HG02678 (cell line): ENCODE data around the gene TEAD1.

Source experiments
- ATAC-seq: cut with Tn5 transposase; IDR thresholded peaks from one replicate; pipeline ENCODE4 v1.9.1; 2021; ENCODE audit warnings: mild to moderate bottlenecking, moderate library complexity; ENCODE audit not compliant: unreplicated experiment

The TEAD1 gene

GRCh38 chr11:12968826-12969225, 294.6 kb downstream of the TEAD1 start:
- no peak for ATAC-seq

GRCh38 chr11:12971955-12972354, 297.7 kb downstream of the TEAD1 start:
- no peak for ATAC-seq

DNA sequence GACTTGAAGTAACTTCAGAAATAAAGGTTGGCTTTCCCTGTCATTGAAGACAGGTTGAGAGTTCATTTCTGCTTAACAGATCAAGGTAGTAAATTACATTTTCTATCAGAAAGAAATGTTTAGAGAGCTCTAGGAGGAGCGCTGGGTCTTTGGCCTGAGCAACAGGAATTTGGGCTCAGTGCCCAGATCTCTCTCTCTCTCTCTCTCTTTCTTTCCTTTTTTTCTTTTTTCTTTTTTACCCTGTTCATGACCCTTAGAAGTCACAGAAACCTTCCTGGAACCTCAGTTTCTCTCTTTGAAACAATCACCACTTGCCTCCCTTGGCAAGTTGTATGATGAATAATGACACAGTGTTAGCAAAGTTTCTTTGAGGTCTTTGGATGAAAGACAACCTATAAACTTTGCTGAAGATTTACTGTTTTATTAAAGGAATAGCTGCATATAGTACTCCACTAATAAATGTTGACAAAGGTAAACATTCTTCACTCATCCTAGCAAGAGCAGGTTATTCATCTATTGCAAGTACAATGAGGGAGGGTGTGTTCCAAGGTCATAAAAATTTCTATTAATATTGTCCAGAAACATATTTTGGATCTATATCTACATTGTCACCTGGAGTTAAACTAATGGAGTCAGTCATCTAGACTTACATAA, 299.4 kb downstream of the TEAD1 start:
- ATAC-seq: no peak

- no peak for ATAC-seq
These were observed 301.0 kb downstream of the TEAD1 start for GRCh38 chr11:12975195-12975594.

GRCh38 chr11:12979928-12980689, 305.9 kb downstream of the TEAD1 start:
- no peak for ATAC-seq

DNA sequence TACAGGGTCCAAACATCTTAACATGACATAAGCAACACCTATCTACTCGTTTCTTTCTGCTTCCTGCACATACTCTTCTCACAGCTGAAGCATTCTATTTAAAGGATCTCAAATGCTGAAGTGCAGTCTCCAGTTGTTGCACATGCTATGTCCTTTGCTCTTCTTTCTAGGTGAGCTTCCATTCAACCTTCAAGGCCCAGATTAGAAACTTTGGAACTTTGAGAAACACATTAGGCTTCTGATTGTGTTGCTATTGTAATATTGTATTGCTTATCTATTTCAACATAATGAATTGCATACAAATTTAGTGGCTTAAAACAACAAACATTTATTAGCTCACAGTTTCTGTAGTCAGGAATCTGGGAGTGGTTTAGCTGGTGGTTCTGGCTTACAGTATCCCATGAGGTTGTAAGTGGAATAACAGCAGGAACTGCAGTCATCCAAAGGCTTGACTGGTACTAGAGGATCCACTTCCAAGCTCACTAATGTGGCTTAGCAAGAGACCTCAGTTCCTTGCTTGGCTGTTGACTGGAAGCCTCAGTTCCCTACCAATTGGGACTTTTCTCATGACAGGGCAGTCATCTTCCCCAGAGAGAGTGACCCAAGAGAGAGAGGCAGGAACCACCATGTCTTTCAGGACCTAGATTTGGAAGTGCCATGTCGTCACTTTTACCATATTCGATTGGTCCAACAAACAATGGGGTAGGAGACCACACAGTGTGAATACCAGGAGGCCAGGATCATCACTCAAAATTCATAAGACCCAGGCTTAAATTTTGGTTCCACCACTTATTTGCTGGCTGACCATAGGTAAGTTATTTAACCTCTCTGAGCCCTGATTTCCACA, 307.7 kb downstream of the TEAD1 start:
- ATAC-seq: no peak

DNA sequence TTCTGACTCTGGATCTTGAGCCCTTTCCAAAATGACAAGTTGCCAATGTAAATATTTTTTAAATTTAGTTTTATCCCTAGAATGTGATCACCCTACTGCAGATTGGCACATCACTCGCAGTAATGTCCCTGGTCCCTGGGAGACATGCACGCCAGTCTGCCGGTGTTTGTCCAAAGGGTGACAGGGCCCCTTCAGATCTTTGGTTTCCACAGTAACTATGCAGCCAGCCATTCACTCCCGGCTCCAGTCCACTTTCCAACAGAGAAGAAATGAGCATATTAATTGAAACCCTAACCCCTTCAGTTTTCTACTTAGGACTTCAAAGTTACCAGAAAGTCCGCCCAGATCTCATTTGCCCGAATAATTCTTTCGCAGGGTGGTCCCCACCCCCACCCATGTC, 309.1 kb downstream of the TEAD1 start:
- ATAC-seq: no peak

GRCh38 chr11:12986194-12986898, 312.1 kb downstream of the TEAD1 start:
- no peak for ATAC-seq

- no peak for ATAC-seq
These were observed 315.4 kb downstream of the TEAD1 start for GRCh38 chr11:12989428-12990161.

DNA sequence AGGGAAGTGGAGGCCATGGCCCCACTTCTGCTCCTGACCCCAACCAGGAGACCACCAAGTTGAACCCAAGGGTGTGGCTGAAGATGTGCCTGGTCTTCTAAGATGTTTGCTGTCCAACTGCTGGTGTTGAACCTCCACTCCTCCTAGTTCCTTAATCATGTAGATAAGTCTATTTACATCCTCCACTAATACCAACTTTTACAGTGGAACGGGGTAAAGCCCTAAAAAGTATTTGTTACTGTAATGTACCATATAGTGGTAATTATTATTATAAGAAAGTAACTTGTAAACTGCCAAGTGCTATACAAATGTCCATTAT, 315.9 kb downstream of the TEAD1 start:
- ATAC-seq: no peak

DNA sequence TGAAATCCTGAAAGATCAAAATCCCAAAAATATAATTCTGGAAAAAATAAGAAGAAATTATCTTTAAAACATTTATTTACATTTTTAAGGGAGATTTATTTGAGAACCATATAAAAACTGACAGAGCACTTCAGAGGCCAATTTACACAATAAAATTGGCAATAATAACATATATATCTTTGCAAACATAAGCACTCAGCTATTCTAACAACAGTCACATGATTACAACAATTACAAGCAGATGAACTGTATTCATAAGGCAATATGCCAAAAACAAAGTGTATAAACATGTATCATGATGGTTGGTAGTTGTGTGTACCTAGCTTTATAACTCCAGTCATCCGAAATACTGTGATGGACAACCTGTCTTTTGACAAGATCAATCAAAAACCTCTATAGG, 317.2 kb downstream of the TEAD1 start:
- ATAC-seq: no peak

- no peak for ATAC-seq
These were observed 319.4 kb downstream of the TEAD1 start for GRCh38 chr11:12993626-12994025.
